ENCODE measurements around the gene ZFYVE28. TPM values are rescaled to one million over a fixed set of nuclear protein-coding genes. Genes with fewer than 3 reads are reported as not detected.

ZFYVE28 gene
- total and polyA plus RNA-seq, 2 of the 8 experiments (the other 6 are each of a cell fraction or from before 2014, with no cell fraction given) = 1.7 to 4.9 TPM

DNA sequence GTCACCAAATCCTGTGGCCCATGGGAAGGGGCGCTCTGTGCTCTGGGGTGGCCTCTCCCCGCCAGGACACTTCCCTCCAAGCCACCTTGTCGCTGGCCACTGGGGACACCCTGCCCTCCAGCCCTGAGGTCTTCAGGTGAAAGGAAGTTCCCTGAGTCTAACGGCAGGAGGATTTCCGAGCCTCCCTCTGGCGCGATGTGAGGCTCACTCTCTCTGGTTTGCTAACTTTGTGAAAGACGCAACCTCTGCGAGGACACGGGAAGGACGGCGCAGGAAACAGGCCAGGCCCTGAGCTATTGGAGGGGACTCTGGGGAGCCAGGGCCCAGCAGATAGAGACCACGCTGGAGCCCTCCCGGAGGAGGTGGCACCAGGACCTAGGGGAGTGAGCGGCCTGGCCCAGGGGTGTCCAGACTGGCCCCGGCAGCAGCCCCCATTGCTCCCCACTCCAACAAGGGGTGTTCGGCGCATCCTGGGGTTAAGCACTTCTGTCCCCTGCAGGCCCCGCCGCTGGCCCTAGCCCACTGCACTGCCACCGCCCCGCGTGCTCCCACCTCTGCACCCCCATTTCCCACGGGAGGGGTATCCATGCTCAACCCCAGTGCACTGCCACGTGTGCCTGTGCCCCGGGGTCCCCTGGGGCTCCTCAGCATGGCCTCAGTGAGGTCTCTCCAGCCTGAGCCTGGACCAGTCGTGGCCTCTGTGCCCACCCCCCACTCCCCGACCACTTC is 84.4 kb downstream of the ZFYVE28 start (continued):
- TF ChIP-seq CBX5 (IDR thresholded peaks at IDR 0.05; ENCODE audit: low read depth, low read length) (no peak), SUZ12 (IDR thresholded peaks at IDR 0.05; ENCODE audit: low read length) (no peak), HDAC6 (IDR thresholded peaks at IDR 0.05; ENCODE audit: low read depth, low read length) (no peak), TEAD4 (IDR thresholded peaks at IDR 0.05; ENCODE audit: low read depth, low read length) (no peak), YY1 (IDR thresholded peaks at IDR 0.05; ENCODE audit: low read depth, low read length) (no peak), RNF2 (IDR thresholded peaks at IDR 0.05; ENCODE audit: borderline replicate concordance, low read depth, low read length, missing control alignments, poor library complexity, severe bottlenecking) (no peak), KDM5A (IDR thresholded peaks at IDR 0.05; ENCODE audit: low read length) (no peak), BCL11A (IDR thresholded peaks at IDR 0.05; ENCODE audit: low read depth in 2 of 2, low read length in 2 of 2) (no peak), KDM1A (IDR thresholded peaks at IDR 0.05; ENCODE audit: borderline replicate concordance, low read length) (no peak)
- TF ChIP-seq, protein P1, sequence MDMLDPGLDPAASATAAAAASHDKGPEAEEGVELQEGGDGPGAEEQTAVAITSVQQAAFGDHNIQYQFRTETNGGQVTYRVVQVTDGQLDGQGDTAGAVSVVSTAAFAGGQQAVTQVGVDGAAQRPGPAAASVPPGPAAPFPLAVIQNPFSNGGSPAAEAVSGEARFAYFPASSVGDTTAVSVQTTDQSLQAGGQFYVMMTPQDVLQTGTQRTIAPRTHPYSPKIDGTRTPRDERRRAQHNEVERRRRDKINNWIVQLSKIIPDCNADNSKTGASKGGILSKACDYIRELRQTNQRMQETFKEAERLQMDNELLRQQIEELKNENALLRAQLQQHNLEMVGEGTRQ (IDR thresholded peaks at IDR 0.05; ENCODE audit: low read length) = no peak

Measured in H1 (cell line).